ENCODE data around the gene CAB39. TPM values are rescaled to one million over a fixed set of nuclear protein-coding genes. Genes with fewer than 3 reads are reported as not detected.

CAB39 gene
- total RNA-seq, 1 experiment from 2014 or later = 40.4 TPM

GRCh38 chr2:230765611-230766300, 53.1 kb downstream of the CAB39 start:
- ChIA-PET CTCF (interaction anchor here (0.5 kb wide), 1 partner anchor 33 kb away, joined by 3 read pairs; no protein-coding TSS in a partner anchor), POLR2A (no interaction called here)
- Histone ChIP-seq H3K36me3 (ENCODE audit: control insufficient read depth, insufficient read depth, low read length) (no peaks in the 10 kb centered on the region), H3K9me3 (no peaks in the 10 kb centered on the region), H3K27me3 (replicated peaks; ENCODE audit: control insufficient read depth, insufficient read depth, low read length) (no peaks in the 10 kb centered on the region), H3K4me1 (peaks cover 10% of the 10 kb centered on the region; the same call in 1 of the 2 replicates), H3K4me3 (ENCODE audit: low read depth, low read length) (no peak overlapping the region)
- TF ChIP-seq CTCF (IDR thresholded peaks at IDR 0.05; ENCODE audit: insufficient read depth in 1 of 2, low read depth in 1 of 2, low read length in 1 of 2, severe bottlenecking in 1 of 2, unreplicated experiment in 1 of 2) = no peak
- Mint-ChIP-seq H3K36me3 (ENCODE audit: insufficient read depth, unreplicated experiment) (peaks cover 16% of the 10 kb centered on the region), H3K9me3 (ENCODE audit: unreplicated experiment) (no peaks in the 10 kb centered on the region), H3K4me1 (ENCODE audit: low read depth, unreplicated experiment) (peaks cover 14% of the 10 kb centered on the region), H3K27me3 (ENCODE audit: insufficient read depth, unreplicated experiment) (no peaks in the 10 kb centered on the region), H3K4me3 (ENCODE audit: unreplicated experiment) (no peak overlapping the region), H3K27ac (ENCODE audit: unreplicated experiment) (peak overlapping the region; percentile 52)
- DNase-seq = peak in 1 of 2 experiments; percentile 3
- intact Hi-C loops (cut with micrococcal nuclease; ENCODE audit: unreplicated experiment) = no loop called here
- no TSS peak for BruUV-seq (replicated peaks)

- BruUV-seq (replicated peaks) = no TSS peak
- Mint-ChIP-seq H3K9me3 (ENCODE audit: unreplicated experiment) (no peaks in the 10 kb centered on the region), H3K4me1 (ENCODE audit: low read depth, unreplicated experiment) (peaks cover 14% of the 10 kb centered on the region), H3K27ac (ENCODE audit: unreplicated experiment) (no peak overlapping the region), H3K27me3 (ENCODE audit: insufficient read depth, unreplicated experiment) (no peaks in the 10 kb centered on the region), H3K36me3 (ENCODE audit: insufficient read depth, unreplicated experiment) (peaks cover 14% of the 10 kb centered on the region), H3K4me3 (ENCODE audit: unreplicated experiment) (no peak overlapping the region)
- Histone ChIP-seq H3K9me3 (no peaks in the 10 kb centered on the region), H3K4me1 (peaks cover 10% of the 10 kb centered on the region; the same call in 1 of the 2 replicates), H3K27me3 (replicated peaks; ENCODE audit: control insufficient read depth, insufficient read depth, low read length) (no peaks in the 10 kb centered on the region), H3K36me3 (ENCODE audit: control insufficient read depth, insufficient read depth, low read length) (no peaks in the 10 kb centered on the region), H3K4me3 (ENCODE audit: low read depth, low read length) (no peak overlapping the region)
- POLR2A ChIA-PET = no interaction called here
- intact Hi-C loops (cut with micrococcal nuclease; ENCODE audit: unreplicated experiment) = no loop called here
- TF ChIP-seq CTCF (IDR thresholded peaks at IDR 0.05; ENCODE audit: insufficient read depth in 1 of 2, low read depth in 1 of 2, low read length in 1 of 2, severe bottlenecking in 1 of 2, unreplicated experiment in 1 of 2) = no peak
- no peak for DNase-seq
- CTCF ChIA-PET = no interaction called here
Observed at GRCh38 chr2:230767862-230768388, 55.3 kb downstream of the CAB39 start.

DNA sequence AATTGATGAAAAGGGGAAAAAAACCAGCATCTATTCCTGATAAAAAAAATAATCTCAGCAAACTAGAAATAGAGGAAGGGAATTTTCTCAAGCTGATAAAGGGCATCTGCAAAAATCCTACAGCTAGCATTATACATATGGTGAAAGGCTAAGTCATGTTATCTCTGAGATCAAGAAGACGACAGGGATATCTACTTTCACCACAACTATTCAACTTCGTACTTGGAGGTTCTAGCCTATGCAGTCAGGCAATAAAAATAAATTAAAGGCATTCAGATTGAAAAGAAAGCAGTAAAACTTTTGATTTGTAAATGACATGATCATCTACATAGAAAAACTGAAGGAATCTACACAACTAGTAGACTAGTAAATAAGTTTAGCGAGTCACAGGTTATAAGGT, 58.2 kb downstream of the CAB39 start:
- peaks cover 6% of the 10 kb centered on the region for H3K4me1 Mint-ChIP-seq (ENCODE audit: low read depth, unreplicated experiment)
- DNase-seq = no peak
- no peaks in the 10 kb centered on the region for H3K9me3 Mint-ChIP-seq (ENCODE audit: unreplicated experiment)
- no peaks in the 10 kb centered on the region for H3K9me3 ChIP-seq
- H3K36me3 Mint-ChIP-seq (ENCODE audit: insufficient read depth, unreplicated experiment) = peaks cover 14% of the 10 kb centered on the region
- no peak overlapping the region for H3K4me3 ChIP-seq (ENCODE audit: low read depth, low read length)
- CTCF ChIA-PET = no interaction called here
- intact Hi-C loops (cut with micrococcal nuclease; ENCODE audit: unreplicated experiment) = no loop called here
- no TSS peak for BruUV-seq (replicated peaks)
- H3K36me3 ChIP-seq (ENCODE audit: control insufficient read depth, insufficient read depth, low read length) = no peaks in the 10 kb centered on the region
- TF ChIP-seq CTCF (IDR thresholded peaks at IDR 0.05; ENCODE audit: insufficient read depth in 1 of 2, low read depth in 1 of 2, low read length in 1 of 2, severe bottlenecking in 1 of 2, unreplicated experiment in 1 of 2) = no peak
- H3K4me1 ChIP-seq = 0 out of 2 replicates have a peak, but pooled peaks cover 4% of the 10 kb centered on the region
- no peaks in the 10 kb centered on the region for H3K27me3 Mint-ChIP-seq (ENCODE audit: insufficient read depth, unreplicated experiment)
- no peak overlapping the region for H3K4me3 Mint-ChIP-seq (ENCODE audit: unreplicated experiment)
- POLR2A ChIA-PET = interaction anchor here (0.7 kb wide), 1 partner anchor 100 kb away, joined by 3 read pairs; no protein-coding TSS in a partner anchor
- no peaks in the 10 kb centered on the region for H3K27me3 ChIP-seq (replicated peaks; ENCODE audit: control insufficient read depth, insufficient read depth, low read length)
- no peak overlapping the region for H3K27ac Mint-ChIP-seq (ENCODE audit: unreplicated experiment)

Measured in Caco-2 (cell line).